ENCODE measurements around the gene PIGR. TPM values are rescaled to one million over a fixed set of nuclear protein-coding genes. Genes with fewer than 3 reads are reported as not detected.
A peak's percentile ranks its signal among the peaks of the same experiment; 100 is the strongest.
"Not testable (repeated sequence)": the region's sequence is repeated elsewhere in the genome, so short reads cannot be mapped to it uniquely, and the experiment has no call there.

PIGR gene
- total and polyA plus RNA-seq, 8 donors: 0.11 to 587 (median 0.22) TPM

GRCh38 chr1:206924592-206925105 is 21.6 kb downstream of the PIGR start:
- ATAC-seq (no peak), DNase-seq (no peak)
- intact Hi-C loops (cut with DNase I): no loop called here
- no peak overlapping the region for H3K27ac ChIP-seq
- H3K4me1 ChIP-seq: peaks cover 4 to 25% of the 10 kb centered on the region in 2 donors
- no peaks in the 10 kb centered on the region for H3K9me3 ChIP-seq
- H3K4me3 ChIP-seq: no peak overlapping the region
- no peaks in the 10 kb centered on the region for H3K27me3 ChIP-seq
- no peak for TF ChIP-seq CTCF (IDR thresholded peaks at IDR 0.05)
- H3K36me3 ChIP-seq: no peaks in the 10 kb centered on the region

- DNase-seq; H3K36me3 ChIP-seq; intact Hi-C loops (cut with DNase I); H3K27me3 ChIP-seq; H3K9me3 ChIP-seq; H3K4me3 ChIP-seq; H3K27ac ChIP-seq: not testable (repeated sequence)
- peaks cover 4 to 25% of the 10 kb centered on the region in 2 donors for H3K4me1 ChIP-seq
- ATAC-seq: peak; percentile 2
Observed at GRCh38 chr1:206923961-206924557, 22.2 kb downstream of the PIGR start.

DNA sequence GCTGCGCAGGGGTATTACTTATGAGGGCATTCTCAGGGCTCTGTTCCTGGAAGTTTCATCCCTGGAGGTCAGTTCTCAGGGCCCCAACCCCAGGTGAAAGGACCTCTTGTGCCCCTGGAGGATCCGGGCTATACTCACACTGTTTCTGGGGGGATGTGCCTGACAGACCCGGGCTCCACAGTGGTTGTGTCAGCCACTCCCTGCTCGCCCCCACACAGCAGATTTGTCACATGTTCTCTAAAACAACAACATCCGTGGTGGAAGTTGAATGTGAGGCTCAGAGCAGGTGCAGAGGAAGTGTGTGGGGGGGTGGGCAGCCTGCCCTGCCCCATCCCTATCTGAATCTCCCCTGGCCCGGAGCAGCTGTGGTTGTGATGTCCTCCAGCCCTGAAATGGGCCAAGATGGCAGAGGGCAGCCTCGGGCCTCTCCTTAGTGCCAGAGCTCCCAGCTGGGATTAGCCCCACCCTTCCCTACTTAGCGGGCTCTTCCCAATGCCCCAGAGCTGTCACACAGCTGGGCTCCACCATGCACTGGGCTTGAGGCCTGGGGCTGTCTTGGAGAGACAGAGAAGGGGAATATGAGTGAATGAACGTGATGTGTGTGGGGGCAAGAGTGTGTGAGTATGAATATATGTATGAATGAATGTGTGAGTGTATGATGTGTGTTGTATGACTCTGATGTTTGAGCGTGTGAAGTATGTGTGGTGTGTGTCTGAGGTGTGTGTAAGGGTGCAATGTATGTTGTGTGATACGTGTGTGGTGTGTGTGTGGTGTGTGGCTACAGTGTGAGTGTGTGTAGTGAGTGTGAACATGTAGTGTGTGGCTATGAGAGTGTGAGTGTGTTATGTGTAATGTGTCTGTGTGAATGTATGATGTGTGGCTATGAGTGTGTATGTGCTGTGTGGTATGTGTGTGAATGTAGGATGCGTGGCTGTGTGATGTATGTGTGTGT is 23.0 kb downstream of the PIGR start:
- Histone ChIP-seq H3K36me3 (no peaks in the 10 kb centered on the region), H3K4me1 (peaks cover 4 to 25% of the 10 kb centered on the region in 2 donors), H3K4me3 (no peak overlapping the region), H3K27ac (peak overlapping the region in 1 of 2 donors; percentile 72), H3K9me3 (no peaks in the 10 kb centered on the region), H3K27me3 (no peaks in the 10 kb centered on the region)
- TF ChIP-seq CTCF (IDR thresholded peaks at IDR 0.05): no peak
- intact Hi-C loops (cut with DNase I): no loop called here
- DNase-seq: no peak
- ATAC-seq: peak; percentile 4

DNA sequence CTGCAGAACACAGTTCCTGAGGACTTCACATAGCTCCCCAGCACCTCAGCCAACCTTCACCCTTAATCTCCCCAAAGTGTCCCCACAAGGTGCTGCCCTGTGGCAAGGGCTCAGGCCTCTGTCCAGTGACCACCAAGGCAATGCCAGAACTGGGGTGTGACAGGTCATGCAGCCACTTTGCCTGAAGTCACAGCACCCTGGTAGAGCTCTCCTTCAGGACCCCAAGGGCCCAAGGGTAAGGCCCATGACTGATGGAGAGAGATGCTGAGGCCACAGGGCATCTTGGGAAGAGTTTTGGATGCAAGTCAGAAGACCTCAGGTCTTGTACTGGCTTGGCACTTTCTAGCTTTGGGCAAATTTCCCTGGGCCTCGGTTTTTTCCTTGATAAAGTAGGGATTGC is 23.7 kb downstream of the PIGR start:
- no peak for DNase-seq
- ATAC-seq: no peak
- Histone ChIP-seq H3K27me3 (no peaks in the 10 kb centered on the region), H3K36me3 (no peaks in the 10 kb centered on the region), H3K4me3 (no peak overlapping the region), H3K4me1 (peaks cover 4 to 25% of the 10 kb centered on the region in 2 donors), H3K27ac (peak overlapping the region; percentile 60 to 72), H3K9me3 (no peaks in the 10 kb centered on the region)
- intact Hi-C loops (cut with DNase I): no loop called here
- no peak for TF ChIP-seq CTCF (IDR thresholded peaks at IDR 0.05)

- Histone ChIP-seq H3K4me1 (peaks cover 4 to 25% of the 10 kb centered on the region in 2 donors), H3K27me3 (no peaks in the 10 kb centered on the region), H3K4me3 (peak within 1 kb of the TSS in 1 of 2 donors; percentile 3), H3K27ac (peak within 1 kb of the TSS; percentile 60 to 72), H3K9me3 (no peaks in the 10 kb centered on the region), H3K36me3 (no peaks in the 10 kb centered on the region)
- peak; percentile 70 for ATAC-seq
- intact Hi-C loops (cut with DNase I): no loop called here
- peak in 1 of 4 donors; percentile 26 for DNase-seq
- no peak for TF ChIP-seq CTCF (IDR thresholded peaks at IDR 0.05)
Observed at GRCh38 chr1:206921772-206922265, 24.4 kb downstream of the PIGR start, which contains the start of gene FCMR. Gene FCMR (minus strand): TSS chr1:206921941. CDS start chr1:206921854, 87 bp downstream.
